Activated CD8-positive, alpha-beta T cell treated with anti-CD3 and anti-CD28 coated beads, Interleukin-2, amount 10 ng/mL, durations not matched to agents 7 days and 5 days (primary cell): ENCODE data around the gene GET3. TPM values are rescaled to one million over a fixed set of nuclear protein-coding genes. Genes with fewer than 3 reads are reported as not detected.

Experiments
- ATAC-seq: fragments of 150-1000 bp; cut with Tn5 transposase; one replicate; pipeline ENCODE4 v1.10.0; 2021; ENCODE audit warnings: moderate library complexity
- CTCF ChIA-PET: fragments of 350-600 bp; sonication (Branson Sonifier 250); formaldehyde crosslinking; loops from one replicate; lab custom pipeline; 2021; ENCODE audit warnings: antibody characterized with exemption; lab: Charles Lee
- POLR2A ChIA-PET: fragments of 350-600 bp; sonication (Branson Sonifier 250); formaldehyde crosslinking; loops from one replicate; lab custom pipeline; 2021; ENCODE audit warnings: antibody characterized with exemption; lab: Charles Lee
- DNase-seq: peaks from one replicate; pipeline ENCODE4 v3.0.0-alpha.2; 2020
- H3K27ac Mint-ChIP-seq: one replicate; pipeline ENCODE4 v1.8.0; 2021; ENCODE audit warnings: mild to moderate bottlenecking, mixed read lengths
- H3K27me3 Mint-ChIP-seq: one replicate; pipeline ENCODE4 v1.8.0; 2021; ENCODE audit warnings: low read depth, mixed read lengths
- H3K36me3 Mint-ChIP-seq: one replicate; pipeline ENCODE4 v1.8.0; 2021; ENCODE audit warnings: low read depth, mixed read lengths
- H3K4me1 Mint-ChIP-seq: one replicate; pipeline ENCODE4 v1.8.0; 2021; ENCODE audit warnings: low read depth, mixed read lengths
- H3K4me3 Mint-ChIP-seq: one replicate; pipeline ENCODE4 v1.8.0; 2021; ENCODE audit warnings: mild to moderate bottlenecking, mixed read lengths
- H3K9me3 Mint-ChIP-seq: one replicate; pipeline ENCODE4 v1.8.0; 2022; ENCODE audit warnings: mixed read lengths; ENCODE audit not compliant: insufficient read depth
- total RNA-seq, 2 experiments: library from RNA; stranded (reverse); gene quantifications; one replicate each; pipeline ENCODE4 v1.2.3, GENCODE V29; 2021

Gene GET3
- total RNA-seq, 2 experiments from 2014 or later, result 66.8 to 71.5 TPM

DNA sequence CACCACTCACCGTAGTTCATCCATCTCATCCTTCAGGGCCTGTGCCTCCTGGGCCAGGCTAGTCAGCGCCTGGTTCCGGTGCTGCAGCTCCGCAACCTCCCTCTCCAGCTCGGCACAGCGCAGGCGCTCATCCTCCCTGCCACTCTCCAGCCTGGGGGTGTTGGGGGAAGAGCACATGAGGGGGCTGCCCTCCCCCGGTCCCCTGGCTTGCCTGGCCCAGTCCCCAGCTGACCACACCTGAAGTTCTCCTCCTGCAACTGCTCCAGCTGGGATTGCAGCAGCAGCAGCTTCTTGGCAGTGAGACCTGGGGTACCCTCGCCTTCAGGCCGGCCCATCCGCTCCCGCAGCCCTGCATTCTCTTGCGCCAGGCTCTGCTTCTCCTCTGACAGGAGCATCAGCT is 33.6 kb downstream of the GET3 start:
- no peak for DNase-seq
- ChIA-PET CTCF (interaction anchor here (1.9 to 3.7 kb wide), 2 partner anchors 10 to 13 kb away, joined by 9 to 19 read pairs; no protein-coding TSS in a partner anchor), POLR2A (interaction anchor here (15.2 kb wide), 1 partner anchor 23 kb away, joined by 380 read pairs; the partner anchor contains the start of gene JUNB)
- no peak for ATAC-seq
- no peak overlapping the region for H3K27ac Mint-ChIP-seq
- H3K27me3 Mint-ChIP-seq, result no peaks in the 10 kb centered on the region
- no peaks in the 10 kb centered on the region for H3K9me3 Mint-ChIP-seq
- H3K4me3 Mint-ChIP-seq, result no peak overlapping the region
- peaks cover 24% of the 10 kb centered on the region for H3K4me1 Mint-ChIP-seq
- H3K36me3 Mint-ChIP-seq, result no peaks in the 10 kb centered on the region

GRCh38 chr19:12772323-12772722 is 35.0 kb downstream of the GET3 start:
- ChIA-PET CTCF (interaction anchor here (1.5 to 8.5 kb wide), 5 partner anchors 8 to 75 kb away, joined by 6 to 390 read pairs (median 9); partner anchors contain the start of gene JUNB), POLR2A (interaction anchor here (15.2 kb wide), 1 partner anchor 22 kb away, joined by 380 read pairs; the partner anchor contains the start of gene JUNB)
- no peak overlapping the region for H3K4me3 Mint-ChIP-seq
- H3K27me3 Mint-ChIP-seq, result no peaks in the 10 kb centered on the region
- ATAC-seq (no peak), DNase-seq (no peak)
- no peaks in the 10 kb centered on the region for H3K36me3 Mint-ChIP-seq
- peaks cover 27% of the 10 kb centered on the region for H3K4me1 Mint-ChIP-seq
- no peak overlapping the region for H3K27ac Mint-ChIP-seq
- H3K9me3 Mint-ChIP-seq, result no peaks in the 10 kb centered on the region

- H3K36me3 Mint-ChIP-seq, result no peaks in the 10 kb centered on the region
- H3K4me3 Mint-ChIP-seq, result no peak overlapping the region
- no peaks in the 10 kb centered on the region for H3K9me3 Mint-ChIP-seq
- H3K27me3 Mint-ChIP-seq, result no peaks in the 10 kb centered on the region
- peaks cover 37% of the 10 kb centered on the region for H3K4me1 Mint-ChIP-seq
- CTCF ChIA-PET, result interaction anchor here (0.9 to 8.5 kb wide), 10 partner anchors 7 to 74 kb away, joined by 3 to 390 read pairs (median 4); partner anchors contain the start of gene JUNB
- ATAC-seq, result no peak
- DNase-seq, result no peak
- POLR2A ChIA-PET, result interaction anchor here (0.8 to 15.2 kb wide), 3 partner anchors 9 to 21 kb away, joined by 3 to 380 read pairs (median 4); partner anchors contain the start of gene JUNB
- no peak overlapping the region for H3K27ac Mint-ChIP-seq
These were observed 36.3 kb downstream of the GET3 start for GRCh38 chr19:12773571-12773970.

GRCh38 chr19:12774588-12775555 is 37.6 kb downstream of the GET3 start, which contains the start of gene HOOK2:
Gene HOOK2 (minus strand): TSS chr19:12775552. CDS start chr19:12775449, 103 bp downstream.
- peak within 1 kb of the TSS; percentile 11 for H3K27ac Mint-ChIP-seq
- peaks cover 46% of the 10 kb centered on the region for H3K4me1 Mint-ChIP-seq
- DNase-seq (no peak), ATAC-seq (no peak)
- H3K36me3 Mint-ChIP-seq, result no peaks in the 10 kb centered on the region
- ChIA-PET CTCF (interaction anchor here (1.2 to 8.5 kb wide), 6 partner anchors 9 to 46 kb away, joined by 3 to 390 read pairs (median 4); partner anchors contain the start of gene JUNB), POLR2A (interaction anchor here (0.6 to 15.2 kb wide), 2 partner anchors 19 to 43 kb away, joined by 3 to 380 read pairs; partner anchors contain the start of gene JUNB)
- H3K27me3 Mint-ChIP-seq, result no peaks in the 10 kb centered on the region
- no peaks in the 10 kb centered on the region for H3K9me3 Mint-ChIP-seq
- peak within 1 kb of the TSS; percentile 73 for H3K4me3 Mint-ChIP-seq

- no peaks in the 10 kb centered on the region for H3K9me3 Mint-ChIP-seq
- DNase-seq (peak; percentile 85), ATAC-seq (peak; percentile 48)
- H3K4me3 Mint-ChIP-seq, result peak overlapping the region; percentile 72
- ChIA-PET CTCF (interaction anchor here (1.0 to 8.5 kb wide), 15 partner anchors 8 to 74 kb away, joined by 3 to 390 read pairs (median 8); partner anchors contain the start of genes GET3, JUNB, PRDX2 and RNASEH2A), POLR2A (interaction anchor here (0.6 to 15.2 kb wide), 7 partner anchors 8 to 342 kb away, joined by 3 to 380 read pairs (median 5); partner anchors contain the start of gene JUNB)
- H3K36me3 Mint-ChIP-seq, result no peaks in the 10 kb centered on the region
- no peaks in the 10 kb centered on the region for H3K27me3 Mint-ChIP-seq
- peak overlapping the region; percentile 85 for H3K27ac Mint-ChIP-seq
- peaks cover 48% of the 10 kb centered on the region for H3K4me1 Mint-ChIP-seq
These were observed 40.1 kb downstream of the GET3 start for GRCh38 chr19:12777217-12778016.

- H3K9me3 Mint-ChIP-seq, result no peaks in the 10 kb centered on the region
- peak overlapping the region; percentile 85 for H3K27ac Mint-ChIP-seq
- CTCF ChIA-PET, result interaction anchor here (1.0 to 8.5 kb wide), 15 partner anchors 7 to 73 kb away, joined by 3 to 390 read pairs (median 8); partner anchors contain the start of genes GET3, JUNB, PRDX2 and RNASEH2A
- no peaks in the 10 kb centered on the region for H3K27me3 Mint-ChIP-seq
- POLR2A ChIA-PET, result interaction anchor here (0.6 to 15.2 kb wide), 7 partner anchors 8 to 44 kb away, joined by 3 to 380 read pairs (median 5); partner anchors contain the start of gene JUNB
- DNase-seq (peak; percentile 58), ATAC-seq (peak; percentile 6)
- peak overlapping the region; percentile 72 for H3K4me3 Mint-ChIP-seq
- peaks cover 45% of the 10 kb centered on the region for H3K4me1 Mint-ChIP-seq
- no peaks in the 10 kb centered on the region for H3K36me3 Mint-ChIP-seq
These were observed 41.0 kb downstream of the GET3 start for GRCh38 chr19:12778017-12778904.

DNA sequence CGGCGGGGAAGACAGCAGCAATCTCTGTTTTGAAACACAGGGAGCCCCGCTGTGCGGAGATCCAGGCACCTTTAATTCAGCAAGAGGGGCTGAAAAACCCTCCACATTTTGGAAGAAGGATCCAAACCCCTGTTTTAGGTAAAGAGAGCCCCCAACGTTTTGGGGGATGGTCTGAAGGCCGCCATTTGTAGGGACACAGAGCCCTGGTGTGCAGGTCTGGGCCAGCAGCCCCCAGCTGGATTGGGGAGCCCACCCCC is 41.5 kb downstream of the GET3 start:
- Mint-ChIP-seq H3K27ac (peak overlapping the region; percentile 85), H3K4me1 (peaks cover 47% of the 10 kb centered on the region), H3K9me3 (no peaks in the 10 kb centered on the region), H3K4me3 (peak overlapping the region; percentile 72), H3K27me3 (no peaks in the 10 kb centered on the region), H3K36me3 (no peaks in the 10 kb centered on the region)
- DNase-seq (no peak), ATAC-seq (no peak)
- ChIA-PET POLR2A (interaction anchor here (1.1 to 15.2 kb wide), 4 partner anchors 10 to 40 kb away, joined by 3 to 380 read pairs (median 12); partner anchors contain the start of gene JUNB), CTCF (interaction anchor here (1.0 to 8.5 kb wide), 10 partner anchors 9 to 69 kb away, joined by 4 to 390 read pairs (median 8); partner anchors contain the start of genes GET3, JUNB, PRDX2 and RNASEH2A)

DNA sequence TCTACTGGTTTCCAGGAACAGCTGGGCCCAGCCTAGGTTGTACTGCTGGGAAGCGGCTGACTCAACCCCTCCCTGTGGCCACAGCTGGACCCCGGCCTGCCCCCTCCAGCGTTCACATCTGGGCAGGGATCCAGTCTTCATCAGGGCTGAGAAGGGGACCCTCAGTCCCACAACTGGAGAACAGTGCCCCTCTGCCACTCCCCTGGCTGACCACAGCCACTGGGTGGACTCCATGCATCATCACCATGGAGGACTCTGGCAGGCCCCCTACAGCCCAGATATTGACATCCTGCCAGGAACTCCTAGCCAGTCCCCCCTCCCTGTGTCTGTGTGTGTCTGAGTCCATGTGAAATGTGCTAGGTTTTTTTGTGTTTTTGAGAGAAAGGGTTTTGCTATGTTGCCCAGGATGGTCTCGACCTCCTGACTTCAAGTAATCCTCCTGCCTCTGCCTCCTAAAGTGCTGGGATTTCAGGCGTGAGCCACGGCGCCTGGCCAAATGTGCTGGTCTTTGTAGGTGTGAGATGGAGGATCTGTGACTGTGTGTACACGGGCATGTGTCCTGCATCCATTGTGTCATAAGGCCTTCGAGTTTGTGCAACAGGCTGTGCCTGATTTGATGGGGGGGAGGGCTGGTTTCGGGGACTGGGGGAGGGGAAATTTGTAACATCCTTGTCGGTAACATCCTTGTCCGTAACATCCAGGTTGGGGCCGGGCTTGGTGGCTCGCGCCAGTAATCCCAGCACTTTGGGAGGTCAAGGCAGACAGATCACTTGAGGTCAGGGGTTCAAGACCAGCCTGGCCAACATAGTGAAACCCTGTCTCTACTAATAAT is 42.1 kb downstream of the GET3 start:
- peak overlapping the region; percentile 85 for H3K27ac Mint-ChIP-seq
- no peaks in the 10 kb centered on the region for H3K9me3 Mint-ChIP-seq
- H3K4me3 Mint-ChIP-seq, result peak overlapping the region; percentile 72
- ChIA-PET POLR2A (interaction anchor here (1.1 to 15.2 kb wide), 3 partner anchors 9 to 22 kb away, joined by 3 to 380 read pairs (median 20); partner anchors contain the start of gene JUNB), CTCF (interaction anchor here (1.0 to 8.5 kb wide), 7 partner anchors 9 to 68 kb away, joined by 4 to 390 read pairs (median 15); partner anchors contain the start of genes JUNB, PRDX2 and THSD8)
- peaks cover 47% of the 10 kb centered on the region for H3K4me1 Mint-ChIP-seq
- no peak for ATAC-seq
- DNase-seq, result no peak
- no peaks in the 10 kb centered on the region for H3K36me3 Mint-ChIP-seq
- no peaks in the 10 kb centered on the region for H3K27me3 Mint-ChIP-seq

- Mint-ChIP-seq H3K4me3 (peak overlapping the region; percentile 82), H3K27me3 (no peaks in the 10 kb centered on the region), H3K27ac (peak overlapping the region; percentile 98), H3K4me1 (peaks cover 46% of the 10 kb centered on the region), H3K9me3 (no peaks in the 10 kb centered on the region), H3K36me3 (no peaks in the 10 kb centered on the region)
- ChIA-PET CTCF (interaction anchor here (1.1 to 1.9 kb wide), 4 partner anchors 9 to 14 kb away, joined by 4 to 23 read pairs (median 15); partner anchors contain the start of gene JUNB), POLR2A (interaction anchor here (15.2 kb wide), 1 partner anchor 12 kb away, joined by 380 read pairs; the partner anchor contains the start of gene JUNB)
- peak; percentile 10 for ATAC-seq
- no peak for DNase-seq
These were observed 44.8 kb downstream of the GET3 start for GRCh38 chr19:12782174-12782423.
